B cell (primary cell): ENCODE measurements around the gene BABAM1. TPM values are rescaled to one million over a fixed set of nuclear protein-coding genes. Genes with fewer than 3 reads are reported as not detected.

Source experiments
- ATAC-seq: fragments of 200-7000 bp; cut with Tn5 transposase; one replicate; pipeline ENCODE4 v1.10.0; 2021; ENCODE audit warnings: low read depth, mild to moderate bottlenecking, moderate number of reproducible peaks, moderate library complexity
- CTCF ChIA-PET: fragments of 350-600 bp; sonication (Branson Sonifier 250); formaldehyde crosslinking; loops from one replicate; lab custom pipeline; 2021; ENCODE audit warnings: antibody characterized with exemption, inconsistent platforms; lab: Charles Lee
- POLR2A ChIA-PET: fragments of 350-600 bp; sonication (Branson Sonifier 250); formaldehyde crosslinking; loops from one replicate; lab custom pipeline; 2021; ENCODE audit warnings: antibody characterized with exemption; lab: Charles Lee
- DNase-seq: peaks from one replicate; pipeline ENCODE4 v3.0.0; 2013
- H2AFZ ChIP-seq: 2 replicates; pipeline ENCODE4 v1.6.1; 2012; ENCODE audit warnings: mild to moderate bottlenecking, low read depth, low read length; ENCODE audit not compliant: insufficient read depth, poor library complexity, severe bottlenecking
- H3K27ac ChIP-seq, 2 donors: 1 replicate in 1 of 2; 2 replicates in 1 of 2; pipeline ENCODE4 v1.5.1; 2012 to 2013; ENCODE audit warnings: low read length in 2 of 2, mild to moderate bottlenecking in 2 of 2, moderate library complexity in 1 of 2
- H3K27me3 ChIP-seq, 4 experiments: fragments of 200-600 bp in 1 of 4; sonication (generic) in 1 of 4; replicated peaks in 1 of 4; 1 replicate in 2 of 4; 2 replicates in 2 of 4; pipeline versions ENCODE4 v1.6.1 to v1.7.0; 2013 to 2016; ENCODE audit warnings: low read length in 3 of 4, mild to moderate bottlenecking in 2 of 4, mixed read lengths in 1 of 4, moderate library complexity in 1 of 4; ENCODE audit not compliant: insufficient read depth in 4 of 4, control insufficient read depth in 3 of 4; ENCODE audit errors: control extremely low read depth in 1 of 4
- H3K36me3 ChIP-seq, 2 experiments: replicated peaks in 1 of 2; 1 replicate in 1 of 2; 2 replicates in 1 of 2; pipeline versions ENCODE4 v1.6.1 to v1.7.1; 2013; ENCODE audit warnings: low read length in 1 of 2; ENCODE audit not compliant: insufficient read depth in 2 of 2, control insufficient read depth in 1 of 2; ENCODE audit errors: control extremely low read depth in 1 of 2, extremely low read depth in 1 of 2
- H3K4me1 ChIP-seq, 2 donors: fragments of 200-600 bp in 1 of 2; sonication (generic) in 1 of 2; 1 replicate in 1 of 2; 2 replicates in 1 of 2; pipeline versions ENCODE4 v1.5.1 to v1.6.1; 2013 to 2017; ENCODE audit warnings: low read length in 2 of 2; ENCODE audit not compliant: control insufficient read depth in 2 of 2, insufficient read depth in 2 of 2
- H3K4me2 ChIP-seq: replicated peaks from 2 replicates; pipeline ENCODE3; 2012; ENCODE audit warnings: mild to moderate bottlenecking, low read depth, low read length; ENCODE audit not compliant: poor library complexity, severe bottlenecking
- H3K4me3 ChIP-seq, 5 experiments: fragments of 200-600 bp in 1 of 5; sonication (generic) in 1 of 5; 1 replicate in 3 of 5; 2 replicates in 2 of 5; pipeline versions ENCODE4 v1.5.1 to v1.7.0; 2011 to 2016; ENCODE audit warnings: low read length in 4 of 5, mild to moderate bottlenecking in 4 of 5, low read depth in 2 of 5, control low read depth in 1 of 5, moderate library complexity in 1 of 5; ENCODE audit not compliant: insufficient read depth in 1 of 5; ENCODE audit errors: control extremely low read depth in 1 of 5, extremely low read depth in 1 of 5
- H3K79me2 ChIP-seq: fragments of 200-600 bp; sonication (generic); one replicate; pipeline ENCODE4 v1.6.0; 2016; ENCODE audit warnings: low read length; ENCODE audit not compliant: control insufficient read depth, insufficient read depth
- H3K9ac ChIP-seq: fragments of 200-600 bp; sonication (generic); 2 replicates; pipeline ENCODE4 v1.6.1; 2017; ENCODE audit warnings: mild to moderate bottlenecking, low read length, moderate library complexity
- H3K9me3 ChIP-seq, 3 donors: one replicate each; pipeline versions ENCODE4 v1.6.1 to v1.7.1; 2013; ENCODE audit warnings: low read length in 2 of 3; ENCODE audit not compliant: control insufficient read depth in 2 of 3, insufficient read depth in 1 of 3; ENCODE audit errors: control extremely low read depth in 1 of 3
- H4K20me1 ChIP-seq: 2 replicates; pipeline ENCODE4 v1.6.0; 2012; ENCODE audit warnings: mild to moderate bottlenecking, low read length; ENCODE audit not compliant: insufficient read depth, control insufficient read depth, poor library complexity, severe bottlenecking
- H3K27ac Mint-ChIP-seq: one replicate; pipeline ENCODE4 v1.8.0; 2021; ENCODE audit warnings: mixed read lengths
- H3K27me3 Mint-ChIP-seq: one replicate; pipeline ENCODE4 v1.8.0; 2021; ENCODE audit warnings: mixed read lengths
- H3K4me1 Mint-ChIP-seq: one replicate; pipeline ENCODE4 v1.8.0; 2021; ENCODE audit warnings: mixed read lengths
- H3K4me3 Mint-ChIP-seq: one replicate; pipeline ENCODE4 v1.8.0; 2021; ENCODE audit warnings: mixed read lengths
- H3K9me3 Mint-ChIP-seq: one replicate; pipeline ENCODE4 v1.8.0; 2022; ENCODE audit warnings: mixed read lengths; ENCODE audit not compliant: insufficient read depth
- EZH2 ChIP-seq: IDR thresholded peaks from 2 replicates; pipeline ENCODE4 v1.6.1; 2012; ENCODE audit warnings: borderline replicate concordance, low read depth, mild to moderate bottlenecking, moderate library complexity, low read length; ENCODE audit not compliant: insufficient read depth, poor library complexity, severe bottlenecking
- WGBS: methylation state at CpG from one replicate; pipeline ENCODE4 v1.1.5; 2013; ENCODE audit warnings: missing lambda C conversion rate; ENCODE audit not compliant: insufficient coverage; 5-methylcytosine and 5-hydroxymethylcytosine counted together
- intact Hi-C: fragments of 100-400 bp; cut with micrococcal nuclease; formaldehyde crosslinking; loops from one replicate; pipeline ENCODE4 v1.10.0; 2022
- polyA plus RNA-seq: library from polyadenylated mRNA; depleted of rRNA; stranded (reverse); fragments of >200 nt; gene quantifications from 2 replicates; pipeline ENCODE4 v1.2.3, GENCODE V29; 2012
- total RNA-seq, 2 donors: library from RNA; stranded (reverse); fragments of 120-200 nt in 1 of 2; gene quantifications; 1 replicate in 1 of 2; 2 replicates in 1 of 2; pipeline versions ENCODE4 v1.2.3 to v1.2.4, GENCODE V29; 2013 to 2022
- TF ChIP-seq, protein P1 (sequence below): fragments of 200-600 bp; IDR thresholded peaks from one replicate; pipeline ENCODE4 v1.8.0; 2022; ENCODE audit warnings: antibody characterized with exemption, mild to moderate bottlenecking

Gene BABAM1
- total and polyA plus RNA-seq, 2 donors (not counting 1 experiment from before 2014, with no cell fraction given) = 105 to 129 TPM

DNA sequence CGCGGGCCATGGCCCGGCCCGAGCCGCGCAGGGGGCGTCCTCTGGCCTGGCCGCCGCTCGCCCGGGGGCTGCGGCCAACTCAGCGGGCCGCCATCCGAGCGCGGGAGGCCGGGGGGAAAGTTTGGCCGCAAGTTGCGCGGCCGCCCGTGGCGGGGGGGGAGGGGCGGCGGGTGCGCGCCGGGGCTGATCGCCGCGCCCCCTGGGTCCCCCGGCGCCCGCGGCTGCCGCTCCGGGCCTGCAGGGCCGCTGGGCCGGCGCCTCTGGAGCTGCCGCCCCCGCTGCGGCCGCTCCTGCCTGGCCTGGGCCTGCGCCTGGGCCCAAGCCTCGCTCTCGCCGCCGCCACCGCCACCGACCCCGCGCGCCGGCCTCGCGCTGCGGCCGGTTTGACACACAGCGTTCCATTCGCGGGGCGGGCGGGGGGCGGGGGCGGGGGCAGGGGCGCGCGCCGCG is 21.7 kb upstream of the BABAM1 start, which contains the start of gene NR2F6:
TSS of gene NR2F6 (minus strand) at position 385 of the 450 bp plus-strand sequence. CDS start 699 bp downstream, outside the sequence.
- peak; percentile 78 for DNase-seq
- Mint-ChIP-seq H3K27ac (peak within 1 kb of the TSS; percentile 95), H3K27me3 (no peaks in the 10 kb centered on the region), H3K4me3 (peak within 1 kb of the TSS; percentile 95), H3K9me3 (no peaks in the 10 kb centered on the region), H3K4me1 (peaks cover 25% of the 10 kb centered on the region)
- intact Hi-C loops = loop anchor here (1.0 kb wide), 1 partner anchor 10 kb away; no protein-coding TSS in a partner anchor
- H2AFZ ChIP-seq = peak within 1 kb of the TSS; percentile 76
- peaks cover 0 to 2% (median 0%) of the 10 kb centered on the region in 3 donors for H3K9me3 ChIP-seq
- peak within 1 kb of the TSS in 1 of 2 donors; percentile 38 for H3K27ac ChIP-seq
- no peaks in the 10 kb centered on the region for H3K27me3 ChIP-seq
- ATAC-seq = peak; percentile 28
- under 1% methylated on average over 72 of the region's 72 CpGs for WGBS
- H4K20me1 ChIP-seq = no peaks in the 10 kb centered on the region
- no peaks in the 10 kb centered on the region for H3K79me2 ChIP-seq
- peak within 1 kb of the TSS; percentile 85 for H3K4me2 ChIP-seq
- H3K4me3 ChIP-seq = peak within 1 kb of the TSS; percentile 9 to 76 (median 65)
- H3K4me1 ChIP-seq = peaks cover 5 to 29% of the 10 kb centered on the region in 2 donors
- H3K9ac ChIP-seq = peak within 1 kb of the TSS; percentile 69
- ChIA-PET POLR2A (interaction anchor here (0.5 to 0.9 kb wide), 3 partner anchors 21 to 170 kb away, joined by 3 to 5 read pairs (median 4); partner anchors contain the start of genes BABAM1, MYO9B and USE1), CTCF (no interaction called here)
- H3K36me3 ChIP-seq = no peaks in the 10 kb centered on the region
- TF ChIP-seq, protein P1, sequence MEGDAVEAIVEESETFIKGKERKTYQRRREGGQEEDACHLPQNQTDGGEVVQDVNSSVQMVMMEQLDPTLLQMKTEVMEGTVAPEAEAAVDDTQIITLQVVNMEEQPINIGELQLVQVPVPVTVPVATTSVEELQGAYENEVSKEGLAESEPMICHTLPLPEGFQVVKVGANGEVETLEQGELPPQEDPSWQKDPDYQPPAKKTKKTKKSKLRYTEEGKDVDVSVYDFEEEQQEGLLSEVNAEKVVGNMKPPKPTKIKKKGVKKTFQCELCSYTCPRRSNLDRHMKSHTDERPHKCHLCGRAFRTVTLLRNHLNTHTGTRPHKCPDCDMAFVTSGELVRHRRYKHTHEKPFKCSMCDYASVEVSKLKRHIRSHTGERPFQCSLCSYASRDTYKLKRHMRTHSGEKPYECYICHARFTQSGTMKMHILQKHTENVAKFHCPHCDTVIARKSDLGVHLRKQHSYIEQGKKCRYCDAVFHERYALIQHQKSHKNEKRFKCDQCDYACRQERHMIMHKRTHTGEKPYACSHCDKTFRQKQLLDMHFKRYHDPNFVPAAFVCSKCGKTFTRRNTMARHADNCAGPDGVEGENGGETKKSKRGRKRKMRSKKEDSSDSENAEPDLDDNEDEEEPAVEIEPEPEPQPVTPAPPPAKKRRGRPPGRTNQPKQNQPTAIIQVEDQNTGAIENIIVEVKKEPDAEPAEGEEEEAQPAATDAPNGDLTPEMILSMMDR = no peak
- no peak for TF ChIP-seq EZH2
